GM12878 (cell line): ENCODE data around the gene IGSF23. TPM values are rescaled to one million over a fixed set of nuclear protein-coding genes. Genes with fewer than 3 reads are reported as not detected.

Experiments used
- ATAC-seq: fragments of 200-7000 bp; cut with Tn5 transposase; 3 replicates; pipeline ENCODE4 v1.9.1; 2020; ENCODE audit warnings: mild to moderate bottlenecking, moderate library complexity
- BruUV-seq: library from RNA; stranded (reverse); fragments of 400-500 nt; replicated peaks from 2 replicates; lab custom pipeline; 2021; lab: Mats Ljungman, UMichigan
- CTCF ChIA-PET: fragments of 300-600 bp; sonication (Branson Sonifier 250); formaldehyde crosslinking; extraction: SDS; loops from one replicate; lab custom pipeline; 2021; ENCODE audit warnings: inconsistent platforms; lab: Yijun Ruan, JAX
- POLR2A ChIA-PET: fragments of 350-600 bp; formaldehyde crosslinking; extraction: SDS; loops from one replicate; lab custom pipeline; 2021; ENCODE audit warnings: inconsistent platforms; lab: Charles Lee
- RAD21 ChIA-PET: fragments of 300-600 bp; sonication (Branson Sonifier 250); formaldehyde crosslinking; loops from one replicate; lab custom pipeline; 2023; ENCODE audit warnings: antibody characterized with exemption; ENCODE audit not compliant: unreplicated experiment; lab: Charles Lee
- SMC1A ChIA-PET: fragments of 300-600 bp; sonication (Branson Sonifier 250); formaldehyde crosslinking; loops from one replicate; lab custom pipeline; 2023; ENCODE audit not compliant: unreplicated experiment, uncharacterized antibody; lab: Charles Lee
- DNase-seq: peaks from one replicate; pipeline ENCODE4 v3.0.0-alpha.2; 2011; ENCODE audit warnings: low read depth, low spot score
- FAIRE-seq: peaks from 3 replicates; lab custom pipeline; 2011; peaks lifted over from hg19 to GRCh38; lab: Jason Lieb, UNC
- H2AFZ ChIP-seq: 2 replicates; pipeline ENCODE4 v1.6.0; 2011; ENCODE audit warnings: low read depth, low read length, control low read depth; ENCODE audit not compliant: control insufficient read depth
- H3K27ac ChIP-seq: 2 replicates; pipeline ENCODE4 v1.5.1; 2011; ENCODE audit warnings: control low read depth; ENCODE audit not compliant: control insufficient read depth, insufficient read depth
- H3K27me3 ChIP-seq, 2 experiments: replicated peaks in 1 of 2; 2 replicates each; pipeline versions ENCODE4 v1.6.0 to v1.6.1; 2011; ENCODE audit warnings: low read length in 1 of 2; ENCODE audit not compliant: control insufficient read depth in 2 of 2, insufficient read depth in 2 of 2
- H3K36me3 ChIP-seq, 2 experiments: 2 replicates each; pipeline ENCODE4 v1.5.1; 2011; ENCODE audit warnings: low read length in 1 of 2; ENCODE audit not compliant: control insufficient read depth in 2 of 2, insufficient read depth in 2 of 2
- H3K4me1 ChIP-seq: 2 replicates; pipeline ENCODE4 v1.6.1; 2011; ENCODE audit warnings: mild to moderate bottlenecking, low read length, moderate library complexity, mixed read lengths; ENCODE audit not compliant: control insufficient read depth, insufficient read depth
- H3K4me2 ChIP-seq: 2 replicates; pipeline ENCODE4 v1.6.0; 2011; ENCODE audit warnings: control low read depth; ENCODE audit not compliant: control insufficient read depth, insufficient read depth
- H3K4me3 ChIP-seq: fragments of 200-600 bp; sonication (generic); 2 replicates; pipeline ENCODE4 v1.5.1; 2016
- H3K79me2 ChIP-seq: 2 replicates; pipeline ENCODE4 v1.6.0; 2011; ENCODE audit warnings: low read length; ENCODE audit not compliant: control insufficient read depth, insufficient read depth
- H3K9ac ChIP-seq: 2 replicates; pipeline ENCODE4 v1.8.0; 2011; ENCODE audit warnings: low read length, control low read depth, mixed read lengths; ENCODE audit not compliant: control insufficient read depth, insufficient read depth
- H3K9me3 ChIP-seq: replicated peaks from 3 replicates; pipeline ENCODE4 v1.5.1; 2011; ENCODE audit warnings: mild to moderate bottlenecking, low read length; ENCODE audit not compliant: control insufficient read depth, insufficient read depth
- H4K20me1 ChIP-seq: 2 replicates; pipeline ENCODE4 v1.6.0; 2011; ENCODE audit not compliant: control insufficient read depth, insufficient read depth
- IRF4 ChIP-seq: IDR thresholded peaks from 2 replicates; pipeline ENCODE4 v1.6.1; 2011; ENCODE audit warnings: low read depth, low read length
- MTA2 ChIP-seq: fragments of 450-650 bp; IDR thresholded peaks from 2 replicates; pipeline ENCODE4 v1.6.1; 2016; ENCODE audit warnings: low read depth, mild to moderate bottlenecking, moderate library complexity
- SREBF2 ChIP-seq: IDR thresholded peaks from 2 replicates; pipeline ENCODE4 v1.6.1; 2012; ENCODE audit warnings: mild to moderate bottlenecking, low read length
- TCF7 ChIP-seq: IDR thresholded peaks from 2 replicates; pipeline ENCODE4 v1.6.1; 2014; ENCODE audit warnings: antibody characterized with exemption, borderline replicate concordance
- ZNF207 ChIP-seq: fragments of 450-650 bp; IDR thresholded peaks from 2 replicates; pipeline ENCODE4 v1.6.1; 2014; ENCODE audit warnings: antibody characterized with exemption, mild to moderate bottlenecking, borderline replicate concordance
- WGBS: methylation state at CpG from one replicate; pipeline ENCODE4 v1.1.6; 2016; ENCODE audit warnings: low lambda C conversion rate; ENCODE audit not compliant: insufficient replicate concordance, insufficient coverage; ENCODE audit errors: missing lambda C conversion rate; 5-methylcytosine and 5-hydroxymethylcytosine counted together
- in situ Hi-C: fragments of 300-500 bp; cut with MboI; formaldehyde crosslinking; loops from 9 replicates; pipeline ENCODE4 v1.14.3; 2018; ENCODE audit warnings: mixed read lengths
- intact Hi-C: fragments of 100-400 bp; cut with micrococcal nuclease; formaldehyde crosslinking; loops from one replicate; pipeline ENCODE4 v1.14.2; 2022; ENCODE audit not compliant: unreplicated experiment
- polyA plus RNA-seq, 11 experiments: library from polyadenylated mRNA; depleted of rRNA in 4 of 11; unstranded in 6 of 11; stranded (reverse) in 5 of 11; fragments of >200 nt; fragmentation: Nextera tagmentation in 4 of 11; fragmentation: Illumina TruSeq in 1 of 11; extraction: Ambion mirVana in 4 of 11; extraction: Trizol in 1 of 11; gene quantifications; 1 replicate in 1 of 11; 2 replicates in 10 of 11; pipeline versions ENCODE4 v1.2.1 to v1.2.3, GENCODE V29; 2011 to 2016; ENCODE audit warnings: inconsistent platforms in 2 of 11, missing spikeins in 2 of 11, low read depth in 1 of 11
- total RNA-seq, 4 experiments: library from RNA; depleted of rRNA in 3 of 4; stranded (reverse); fragments of >200 nt in 3 of 4; fragmentation: Illumina TruSeq in 1 of 4; extraction: Trizol in 1 of 4; gene quantifications; 2 replicates each; pipeline versions ENCODE4 v1.2.1 to v1.2.3, GENCODE V29; 2013 to 2021

IGSF23 gene
- total and polyA plus RNA-seq, 10 of the 15 experiments (the other 5 are each of a cell fraction or from before 2014, with no cell fraction given) = not detected

DNA sequence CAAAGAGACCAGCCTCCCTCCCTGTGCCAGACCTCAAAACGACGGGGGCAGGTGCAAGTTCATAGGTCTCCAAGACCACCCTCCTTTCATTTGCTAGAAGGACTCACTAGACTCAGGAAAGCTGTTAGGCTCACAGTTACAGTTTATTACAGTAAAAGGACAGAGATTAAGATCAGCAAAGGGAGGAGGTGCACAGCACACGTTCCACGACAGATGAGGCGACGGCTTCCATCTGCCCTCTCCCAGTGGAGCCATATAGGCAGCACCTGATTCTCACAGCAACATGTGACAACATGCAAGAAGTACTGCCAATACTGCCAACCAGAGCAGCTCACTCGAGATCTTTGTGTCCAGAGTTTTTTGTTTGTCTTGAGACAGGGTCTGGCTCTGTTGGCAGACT, 48.5 kb downstream of the IGSF23 start:
- no TSS peak for BruUV-seq
- no peaks in the 10 kb centered on the region for H3K4me1 ChIP-seq
- TF ChIP-seq ZNF207 (no peak), IRF4 (no peak), SREBF2 (no peak), MTA2 (no peak)
- RAD21 ChIA-PET = interaction anchor here (2.6 kb wide), 1 partner anchor 109 kb away, joined by 9 read pairs; no protein-coding TSS in a partner anchor
- POLR2A ChIA-PET = interaction anchor here (0.6 kb wide), 1 partner anchor 51 kb away, joined by 3 read pairs; no protein-coding TSS in a partner anchor
- H3K9ac ChIP-seq = no peak overlapping the region
- CTCF ChIA-PET = interaction anchor here (1.2 to 2.3 kb wide), 2 partner anchors 56 to 109 kb away, joined by 3 to 5 read pairs; no protein-coding TSS in a partner anchor
- H3K27ac ChIP-seq = no peak overlapping the region
- ATAC-seq = no peak
- SMC1A ChIA-PET = interaction anchor here (1.3 kb wide), 1 partner anchor 32 kb away, joined by 3 read pairs; no protein-coding TSS in a partner anchor
- FAIRE-seq = no peak
- no peaks in the 10 kb centered on the region for H3K9me3 ChIP-seq
- no peaks in the 10 kb centered on the region for H4K20me1 ChIP-seq
- no peak for DNase-seq
- intact Hi-C loops (no loop called here), in situ Hi-C loops (no loop called here)
- H3K27me3 ChIP-seq = no peaks in the 10 kb centered on the region
- 37% methylated on average over 7 of the region's 7 CpGs for WGBS
- no peaks in the 10 kb centered on the region for H3K36me3 ChIP-seq
- H3K4me2 ChIP-seq = no peak overlapping the region
- no peaks in the 10 kb centered on the region for H3K79me2 ChIP-seq
- H2AFZ ChIP-seq = no peak overlapping the region
- H3K4me3 ChIP-seq = no peak overlapping the region

DNA sequence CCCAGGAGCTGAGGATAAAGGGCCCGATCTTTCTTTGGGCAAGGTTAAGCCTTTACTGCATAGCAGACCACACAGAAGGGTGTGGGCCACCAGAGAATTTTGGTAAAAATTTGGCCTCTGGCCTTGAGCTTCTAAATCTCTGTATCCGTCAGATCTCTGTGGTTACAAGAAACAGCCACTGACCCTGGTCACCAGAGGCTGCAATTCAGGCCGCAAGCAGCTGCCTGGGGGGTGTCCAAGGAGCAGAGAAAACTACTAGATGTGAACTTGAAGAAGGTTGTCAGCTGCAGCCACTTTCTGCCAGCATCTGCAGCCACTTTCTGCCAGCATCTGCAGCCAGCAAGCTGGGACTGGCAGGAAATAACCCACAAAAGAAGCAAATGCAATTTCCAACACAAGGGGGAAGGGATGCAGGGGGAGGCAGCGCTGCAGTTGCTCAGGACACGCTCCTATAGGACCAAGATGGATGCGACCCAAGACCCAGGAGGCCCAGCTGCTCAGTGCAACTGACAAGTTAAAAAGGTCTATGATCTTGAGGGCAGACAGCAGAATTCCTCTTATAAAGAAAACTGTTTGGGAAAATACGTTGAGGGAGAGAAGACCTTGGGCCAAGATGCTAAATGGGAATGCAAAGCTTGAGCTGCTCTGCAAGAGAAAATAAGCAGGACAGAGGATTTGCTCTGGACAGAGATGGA, 49.5 kb downstream of the IGSF23 start:
- TF ChIP-seq TCF7 = no peak
- POLR2A ChIA-PET = interaction anchor here (0.6 kb wide), 1 partner anchor 1594 kb away, joined by 3 read pairs; no protein-coding TSS in a partner anchor
- no peak overlapping the region for H3K4me2 ChIP-seq
- H3K27me3 ChIP-seq = no peaks in the 10 kb centered on the region
- H3K4me1 ChIP-seq = no peaks in the 10 kb centered on the region
- no peaks in the 10 kb centered on the region for H3K79me2 ChIP-seq
- no peaks in the 10 kb centered on the region for H3K36me3 ChIP-seq
- DNase-seq (no peak), FAIRE-seq (no peak), ATAC-seq (no peak)
- H3K27ac ChIP-seq = no peak overlapping the region
- no peak overlapping the region for H3K9ac ChIP-seq
- no peak overlapping the region for H2AFZ ChIP-seq
- no peaks in the 10 kb centered on the region for H3K9me3 ChIP-seq
- no peak overlapping the region for H3K4me3 ChIP-seq
- RAD21 ChIA-PET = interaction anchor here (1.5 to 2.6 kb wide), 2 partner anchors 8 to 108 kb away, joined by 7 to 9 read pairs; no protein-coding TSS in a partner anchor
- WGBS = 23% methylated on average over 7 of the region's 7 CpGs
- SMC1A ChIA-PET = interaction anchor here (0.7 to 0.8 kb wide), 3 partner anchors 86 to 187 kb away, joined by 3 to 4 read pairs (median 3); no protein-coding TSS in a partner anchor
- BruUV-seq = no TSS peak
- no peaks in the 10 kb centered on the region for H4K20me1 ChIP-seq
- intact Hi-C loops (no loop called here), in situ Hi-C loops (no loop called here)
- CTCF ChIA-PET = interaction anchor here (0.5 to 2.6 kb wide), 6 partner anchors 8 to 157 kb away, joined by 3 to 15 read pairs (median 4); no protein-coding TSS in a partner anchor
